Measurements from ENCODE around the gene PLPPR4. TPM values are rescaled to one million over a fixed set of nuclear protein-coding genes. Genes with fewer than 3 reads are reported as not detected.

PLPPR4 gene
- total and polyA plus RNA-seq, 11 donors: 0.11 to 1.0 (median 0.50) TPM

DNA sequence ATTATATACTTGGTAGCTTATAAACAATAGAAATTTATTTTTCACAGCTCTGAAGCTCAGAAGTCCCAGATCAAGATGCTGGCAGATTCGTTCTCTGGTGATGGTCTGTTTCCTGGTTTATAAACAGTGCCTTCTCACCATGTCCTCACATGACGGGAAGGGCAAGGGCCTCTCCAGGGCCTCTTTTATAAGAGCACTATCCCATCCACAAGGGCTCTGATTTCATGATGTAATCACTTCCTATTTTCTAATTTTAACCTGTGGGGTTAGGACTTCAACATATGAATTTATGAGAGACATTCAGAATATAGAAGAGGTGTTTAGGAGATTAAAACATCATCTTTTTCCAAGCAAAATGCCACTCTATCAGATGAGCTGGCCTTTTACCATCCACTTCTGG, 32.1 kb upstream of the PLPPR4 start:
- Histone ChIP-seq H3K4me3 (no peak overlapping the region), H3K27me3 (no peaks in the 10 kb centered on the region), H3K9me3 (peaks cover 0 to 3% (median 0%) of the 10 kb centered on the region in 12 donors), H3K4me1 (no peaks in the 10 kb centered on the region), H3K27ac (no peak overlapping the region), H3K36me3 (no peaks in the 10 kb centered on the region)
- no peak for TF ChIP-seq POLR2A (IDR thresholded peaks at IDR 0.05)
- TF ChIP-seq, protein P1, sequence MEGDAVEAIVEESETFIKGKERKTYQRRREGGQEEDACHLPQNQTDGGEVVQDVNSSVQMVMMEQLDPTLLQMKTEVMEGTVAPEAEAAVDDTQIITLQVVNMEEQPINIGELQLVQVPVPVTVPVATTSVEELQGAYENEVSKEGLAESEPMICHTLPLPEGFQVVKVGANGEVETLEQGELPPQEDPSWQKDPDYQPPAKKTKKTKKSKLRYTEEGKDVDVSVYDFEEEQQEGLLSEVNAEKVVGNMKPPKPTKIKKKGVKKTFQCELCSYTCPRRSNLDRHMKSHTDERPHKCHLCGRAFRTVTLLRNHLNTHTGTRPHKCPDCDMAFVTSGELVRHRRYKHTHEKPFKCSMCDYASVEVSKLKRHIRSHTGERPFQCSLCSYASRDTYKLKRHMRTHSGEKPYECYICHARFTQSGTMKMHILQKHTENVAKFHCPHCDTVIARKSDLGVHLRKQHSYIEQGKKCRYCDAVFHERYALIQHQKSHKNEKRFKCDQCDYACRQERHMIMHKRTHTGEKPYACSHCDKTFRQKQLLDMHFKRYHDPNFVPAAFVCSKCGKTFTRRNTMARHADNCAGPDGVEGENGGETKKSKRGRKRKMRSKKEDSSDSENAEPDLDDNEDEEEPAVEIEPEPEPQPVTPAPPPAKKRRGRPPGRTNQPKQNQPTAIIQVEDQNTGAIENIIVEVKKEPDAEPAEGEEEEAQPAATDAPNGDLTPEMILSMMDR (IDR thresholded peaks at IDR 0.05): no peak
- no peak for ATAC-seq
- 50 to 55% (median 52%) methylated on average over 2 of the region's 2 CpGs for WGBS, 4 donors
- intact Hi-C loops (cut with DNase I): no loop called here
- no peak for DNase-seq

DNA sequence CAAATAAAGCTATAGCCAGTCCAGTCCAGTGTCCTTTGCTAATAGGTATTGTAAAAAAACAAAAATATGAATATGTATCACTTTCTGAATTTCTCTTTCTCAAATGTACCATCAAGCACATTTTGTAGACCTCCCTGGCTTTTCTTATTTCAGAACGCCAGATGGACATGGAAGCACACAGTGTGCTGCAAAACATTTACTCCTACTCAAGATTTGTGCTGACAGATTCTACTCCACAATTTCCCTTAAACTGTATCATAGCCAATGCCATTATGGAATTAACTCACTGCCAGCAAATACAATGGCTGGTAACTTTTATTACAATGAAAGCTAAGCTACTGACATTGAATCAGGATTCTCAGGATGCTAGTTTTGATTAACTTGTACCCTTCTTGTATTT, 30.8 kb upstream of the PLPPR4 start:
- Histone ChIP-seq H3K27ac (no peak overlapping the region), H3K4me1 (no peaks in the 10 kb centered on the region), H3K4me3 (no peak overlapping the region), H3K27me3 (no peaks in the 10 kb centered on the region), H3K9me3 (peaks cover 0 to 3% (median 0%) of the 10 kb centered on the region in 12 donors), H3K36me3 (no peaks in the 10 kb centered on the region)
- WGBS, 4 donors: 75 to 86% (median 82%) methylated on average over 1 of the region's 1 CpG
- no peak for DNase-seq
- intact Hi-C loops (cut with DNase I): no loop called here
- no peak for ATAC-seq
- TF ChIP-seq POLR2A (IDR thresholded peaks at IDR 0.05): no peak
- TF ChIP-seq, protein P1 (IDR thresholded peaks at IDR 0.05): no peak

DNA sequence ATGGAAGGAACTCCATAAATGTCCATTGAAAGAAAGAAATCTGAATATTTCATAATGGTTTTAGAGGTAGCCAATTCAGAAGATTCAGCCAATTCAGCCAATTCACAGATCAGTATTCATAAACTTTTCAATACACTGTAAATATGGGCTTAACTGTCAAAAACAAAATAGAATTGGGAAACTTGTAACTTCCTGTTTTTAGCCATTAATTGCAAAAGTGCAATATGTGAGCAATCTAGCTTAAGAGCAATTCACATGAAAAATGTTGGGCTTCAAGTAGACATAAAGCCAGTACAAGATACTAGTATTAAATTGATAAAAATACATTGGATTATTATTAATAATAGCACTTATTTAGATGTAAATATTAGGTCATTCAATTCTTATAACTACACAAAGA, 27.5 kb upstream of the PLPPR4 start:
- no peak overlapping the region for H3K27ac ChIP-seq
- no peaks in the 10 kb centered on the region for H3K4me1 ChIP-seq
- TF ChIP-seq, protein P1 (IDR thresholded peaks at IDR 0.05): no peak
- TF ChIP-seq POLR2A (IDR thresholded peaks at IDR 0.05): no peak
- H3K36me3 ChIP-seq: no peaks in the 10 kb centered on the region
- ATAC-seq: no peak
- no peak overlapping the region for H3K4me3 ChIP-seq
- H3K27me3 ChIP-seq: no peaks in the 10 kb centered on the region
- peaks cover 0 to 3% (median 0%) of the 10 kb centered on the region in 12 donors for H3K9me3 ChIP-seq
- DNase-seq: no peak
- intact Hi-C loops (cut with DNase I): no loop called here

DNA sequence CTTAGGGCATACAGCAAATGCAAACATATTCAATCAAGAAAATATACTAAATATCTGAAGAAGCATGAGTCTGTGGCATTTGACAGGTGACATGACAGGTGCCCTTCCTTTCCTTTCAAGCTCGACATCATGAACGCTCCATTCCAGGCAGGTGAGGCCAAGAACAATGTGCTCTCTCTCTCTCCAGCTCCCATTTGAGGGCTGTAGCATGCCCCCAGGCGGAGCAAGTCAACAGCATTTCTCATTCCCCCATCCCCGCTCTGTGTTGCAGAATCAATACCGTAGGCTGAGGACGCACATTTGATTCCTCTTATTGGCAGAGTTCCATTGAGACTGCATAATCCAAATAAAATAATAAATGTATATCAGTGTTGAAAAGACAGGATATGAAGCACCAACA, 24.6 kb upstream of the PLPPR4 start:
- ATAC-seq (no peak), DNase-seq (no peak)
- TF ChIP-seq, protein P1 (IDR thresholded peaks at IDR 0.05): no peak
- TF ChIP-seq POLR2A (IDR thresholded peaks at IDR 0.05): no peak
- intact Hi-C loops (cut with DNase I): no loop called here
- 62 to 79% (median 71%) methylated on average over 6 of the region's 6 CpGs for WGBS, 4 donors
- Histone ChIP-seq H3K4me3 (no peak overlapping the region), H3K36me3 (no peaks in the 10 kb centered on the region), H3K27me3 (no peaks in the 10 kb centered on the region), H3K4me1 (no peaks in the 10 kb centered on the region), H3K27ac (no peak overlapping the region), H3K9me3 (peaks cover 0 to 3% (median 0%) of the 10 kb centered on the region in 12 donors)

Measured in heart left ventricle (tissue), 16 donors.